Neuron (in vitro differentiated cells): ENCODE results near the gene SPATC1L.

Experiments used
- H2AFZ ChIP-seq: one replicate; pipeline ENCODE4 v1.6.1; 2013; ENCODE audit warnings: low read depth, mild to moderate bottlenecking, inconsistent platforms, low read length, moderate library complexity
- H3K27me3 ChIP-seq: one replicate; pipeline ENCODE4 v1.6.1; 2013; ENCODE audit warnings: low read length; ENCODE audit not compliant: insufficient read depth
- H3K36me3 ChIP-seq: one replicate; pipeline ENCODE4 v1.6.1; 2013; ENCODE audit warnings: low read length; ENCODE audit not compliant: insufficient read depth
- H3K4me1 ChIP-seq: one replicate; pipeline ENCODE4 v1.6.1; 2013; ENCODE audit warnings: low read length; ENCODE audit not compliant: insufficient read depth
- H3K4me3 ChIP-seq: 2 replicates; pipeline ENCODE4 v1.5.1; 2013; ENCODE audit warnings: mild to moderate bottlenecking, low read length, moderate library complexity
- H3K9me3 ChIP-seq: one replicate; pipeline ENCODE4 v1.6.1; 2013; ENCODE audit warnings: low read length

Gene SPATC1L

DNA sequence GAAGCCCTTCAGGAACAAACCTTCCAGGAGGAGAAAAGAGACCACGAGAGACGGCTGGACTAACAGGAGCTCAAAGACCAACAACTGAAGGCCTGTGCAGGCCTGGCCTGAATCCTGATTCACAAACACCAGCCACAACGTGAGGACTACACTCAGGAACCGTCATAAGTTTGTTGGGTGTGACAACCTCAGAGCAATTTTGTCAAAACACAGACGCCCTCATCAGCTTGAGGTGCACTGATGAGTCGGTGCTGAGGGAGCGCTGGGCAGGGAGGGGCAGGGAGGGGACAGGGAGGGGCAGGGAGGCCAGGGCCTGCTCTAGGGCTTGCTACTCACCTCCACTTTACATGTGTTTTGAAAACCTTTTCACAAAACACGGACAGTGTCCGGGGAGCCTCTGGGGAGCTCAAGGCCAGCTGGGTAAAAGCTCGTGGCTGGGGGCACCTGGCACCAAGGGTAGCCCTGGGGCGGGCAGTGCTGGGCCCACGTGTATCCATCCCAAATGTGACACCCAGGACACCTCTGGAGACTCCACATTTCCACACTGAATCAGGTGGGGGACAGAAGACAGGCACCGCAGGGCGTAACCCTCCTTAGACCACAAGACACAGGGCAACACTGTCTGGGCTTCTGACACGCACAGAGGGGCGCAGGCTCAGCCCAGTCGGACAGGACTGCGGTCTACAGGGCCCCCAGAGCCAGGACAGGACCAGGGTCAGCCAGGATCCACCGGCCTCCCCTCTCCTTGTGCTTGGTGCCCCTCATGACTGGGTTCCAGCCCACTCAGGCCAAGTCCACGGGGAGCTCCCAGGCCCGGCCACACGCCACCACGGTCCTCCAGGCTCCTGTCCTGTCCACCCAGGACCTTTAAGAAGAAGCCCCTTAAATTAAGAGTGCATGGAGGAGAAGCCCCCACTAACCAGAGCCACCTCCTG is 27.8 kb upstream of the SPATC1L start:
- Histone ChIP-seq H3K9me3 (no peaks in the 10 kb centered on the region), H3K27me3 (no peaks in the 10 kb centered on the region), H3K4me1 (no peaks in the 10 kb centered on the region), H3K4me3 (no peak overlapping the region), H3K36me3 (peaks cover 67% of the 10 kb centered on the region), H2AFZ (no peak overlapping the region)

DNA sequence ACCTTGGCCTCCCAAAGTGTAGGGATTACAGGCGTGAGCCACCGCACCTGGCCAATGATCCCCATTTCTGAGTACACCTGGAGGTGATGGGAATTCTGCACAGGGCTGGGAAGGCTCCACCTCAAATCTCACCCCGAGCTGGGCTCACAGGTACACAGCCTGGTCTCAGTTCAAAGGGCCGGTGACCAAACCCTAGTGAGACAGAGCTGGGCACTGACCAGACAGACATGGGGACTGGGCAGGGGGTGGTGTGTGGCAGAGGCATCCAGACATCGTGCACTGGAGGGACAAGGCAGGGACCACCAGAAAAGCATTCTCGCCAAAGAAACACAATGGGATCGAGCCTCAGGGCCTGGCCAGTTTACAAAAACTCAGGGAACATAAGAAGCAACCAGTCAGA is 27.1 kb upstream of the SPATC1L start:
- Histone ChIP-seq H3K4me1 (no peaks in the 10 kb centered on the region), H3K36me3 (peaks cover 72% of the 10 kb centered on the region), H2AFZ (no peak overlapping the region), H3K27me3 (no peaks in the 10 kb centered on the region), H3K4me3 (no peak overlapping the region), H3K9me3 (no peaks in the 10 kb centered on the region)

GRCh38 chr21:46210378-46211136 is 26.3 kb upstream of the SPATC1L start:
- no peak overlapping the region for H2AFZ ChIP-seq
- H3K27me3 ChIP-seq: no peaks in the 10 kb centered on the region
- H3K4me1 ChIP-seq: no peaks in the 10 kb centered on the region
- no peak overlapping the region for H3K4me3 ChIP-seq
- H3K9me3 ChIP-seq: no peaks in the 10 kb centered on the region
- H3K36me3 ChIP-seq: peaks cover 72% of the 10 kb centered on the region

- Histone ChIP-seq H3K36me3 (peaks cover 82% of the 10 kb centered on the region), H2AFZ (no peak overlapping the region)
Measured at GRCh38 chr21:46208761-46209721, 24.8 kb upstream of the SPATC1L start.

GRCh38 chr21:46207920-46208591 is 23.8 kb upstream of the SPATC1L start:
- H3K4me1 ChIP-seq: no peaks in the 10 kb centered on the region
- H3K27me3 ChIP-seq: no peaks in the 10 kb centered on the region
- no peak overlapping the region for H2AFZ ChIP-seq
- no peak overlapping the region for H3K4me3 ChIP-seq
- H3K9me3 ChIP-seq: no peaks in the 10 kb centered on the region
- peaks cover 84% of the 10 kb centered on the region for H3K36me3 ChIP-seq

More at GRCh38 chr21:46208761-46209721, 24.8 kb upstream of the SPATC1L start:
- no peaks in the 10 kb centered on the region for H3K4me1 ChIP-seq
- no peaks in the 10 kb centered on the region for H3K27me3 ChIP-seq
- H3K9me3 ChIP-seq: no peaks in the 10 kb centered on the region
- H3K4me3 ChIP-seq: no peak overlapping the region

GRCh38 chr21:46207006-46207919 is 23.0 kb upstream of the SPATC1L start:
- Histone ChIP-seq H3K4me1 (peaks cover 4% of the 10 kb centered on the region), H3K9me3 (no peaks in the 10 kb centered on the region), H3K27me3 (no peaks in the 10 kb centered on the region), H2AFZ (no peak overlapping the region), H3K4me3 (no peak overlapping the region), H3K36me3 (peaks cover 85% of the 10 kb centered on the region)

DNA sequence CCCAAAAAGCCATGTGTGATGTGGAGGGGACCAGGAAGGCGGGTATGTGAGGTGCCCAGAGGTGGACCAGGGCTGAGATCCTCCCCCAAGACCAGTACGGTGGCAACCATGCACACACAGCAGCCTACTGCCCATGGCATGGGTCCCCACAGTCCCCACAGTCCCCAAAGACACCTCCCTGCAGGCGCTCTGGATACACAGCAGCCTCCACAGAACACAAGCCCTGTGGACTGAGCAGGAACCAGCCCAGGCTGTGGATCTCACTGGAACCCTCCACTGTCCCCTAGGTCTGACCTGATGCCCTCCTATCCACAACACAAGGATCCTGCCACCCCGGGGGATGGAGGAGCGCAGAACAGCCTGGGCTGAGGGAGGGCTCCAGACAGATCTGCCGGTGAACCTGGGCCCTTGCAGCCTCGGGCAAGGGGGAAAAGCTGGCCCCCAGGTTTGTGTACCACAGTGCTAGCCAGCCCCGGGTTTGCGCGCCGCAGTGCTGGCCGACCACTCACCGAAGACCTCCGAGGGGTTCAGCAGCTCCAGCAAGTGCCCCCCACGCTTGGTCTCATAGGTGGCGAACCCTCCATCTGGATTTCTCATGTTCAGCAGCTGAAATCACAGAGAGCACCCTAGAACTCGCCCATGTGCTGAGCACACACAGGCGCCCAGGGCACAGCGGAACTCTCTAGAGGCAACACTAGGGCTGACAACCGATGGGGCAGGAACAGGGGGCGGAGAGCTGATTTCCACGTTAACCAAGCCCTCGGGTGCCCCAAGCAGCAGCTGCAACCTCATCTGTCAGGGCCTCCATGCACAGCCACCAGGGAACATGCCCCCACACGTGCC is 22.1 kb upstream of the SPATC1L start:
- no peaks in the 10 kb centered on the region for H3K27me3 ChIP-seq
- H2AFZ ChIP-seq: no peak overlapping the region
- H3K9me3 ChIP-seq: no peaks in the 10 kb centered on the region

GRCh38 chr21:46205766-46206162 is 21.5 kb upstream of the SPATC1L start:
- no peak overlapping the region for H3K4me3 ChIP-seq
- no peaks in the 10 kb centered on the region for H3K9me3 ChIP-seq
- H3K27me3 ChIP-seq: no peaks in the 10 kb centered on the region
- H3K36me3 ChIP-seq: peaks cover 80% of the 10 kb centered on the region
- peaks cover 4% of the 10 kb centered on the region for H3K4me1 ChIP-seq
- no peak overlapping the region for H2AFZ ChIP-seq

More for the DNA sequence above, 22.1 kb upstream of the SPATC1L start:
- Histone ChIP-seq H3K4me3 (no peak overlapping the region), H3K36me3 (peaks cover 79% of the 10 kb centered on the region), H3K4me1 (peaks cover 4% of the 10 kb centered on the region)

DNA sequence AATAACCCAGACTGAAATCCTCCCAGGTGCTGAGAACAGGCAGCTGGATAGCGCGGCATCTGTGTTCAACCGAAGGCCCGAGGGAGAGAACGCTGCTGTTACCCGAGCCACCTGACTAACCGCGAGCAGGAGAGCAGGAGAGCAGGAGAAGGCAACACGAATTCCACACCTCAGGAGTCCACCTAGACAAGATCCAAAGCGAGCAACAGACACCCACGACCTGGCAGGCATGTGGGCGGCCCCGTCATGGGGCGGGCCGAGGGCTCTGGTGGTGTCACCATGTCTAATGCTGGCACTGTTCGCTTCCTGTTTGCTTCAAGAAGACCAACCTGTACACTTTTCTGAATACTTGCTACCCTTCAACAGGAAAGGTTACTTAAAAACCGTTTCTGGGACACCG is 20.9 kb upstream of the SPATC1L start:
- Histone ChIP-seq H3K36me3 (peaks cover 82% of the 10 kb centered on the region), H3K4me1 (peaks cover 4% of the 10 kb centered on the region), H3K27me3 (no peaks in the 10 kb centered on the region), H3K9me3 (no peaks in the 10 kb centered on the region), H3K4me3 (no peak overlapping the region), H2AFZ (no peak overlapping the region)

- peaks cover 4% of the 10 kb centered on the region for H3K4me1 ChIP-seq
- H3K4me3 ChIP-seq: no peak overlapping the region
- H3K9me3 ChIP-seq: peaks cover 6% of the 10 kb centered on the region
- H3K27me3 ChIP-seq: no peaks in the 10 kb centered on the region
- no peak overlapping the region for H2AFZ ChIP-seq
- H3K36me3 ChIP-seq: peaks cover 81% of the 10 kb centered on the region
Measured at GRCh38 chr21:46203203-46203600, 18.9 kb upstream of the SPATC1L start.
